ENCODE data around the gene ANK3. TPM values are rescaled to one million over a fixed set of nuclear protein-coding genes. Genes with fewer than 3 reads are reported as not detected.

The ANK3 gene
- polyA plus RNA-seq, 3 donors, result not detected

DNA sequence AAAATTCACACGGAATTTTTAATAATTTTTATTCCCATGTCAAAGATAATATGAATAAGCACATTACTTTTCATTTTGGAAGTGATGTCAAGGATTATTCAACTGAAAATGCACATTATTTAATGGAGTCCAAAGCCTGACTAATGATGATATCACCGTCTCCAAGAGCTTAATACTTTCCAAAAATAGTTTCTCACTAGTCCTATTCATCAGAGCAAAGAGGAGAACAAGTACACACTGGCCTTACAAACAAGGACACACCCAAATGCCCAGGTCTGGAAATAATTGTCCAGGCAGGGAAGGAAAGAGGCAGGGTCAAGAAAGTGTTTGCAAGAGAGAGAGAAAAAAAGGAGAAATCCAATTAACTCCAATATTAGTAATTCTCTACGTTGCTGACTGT is 266.5 kb downstream of the ANK3 start:
- H3K9ac ChIP-seq (ENCODE audit: insufficient read depth, low read length, poor library complexity, severe bottlenecking), result no peak overlapping the region
- no peaks in the 10 kb centered on the region for H4K20me1 ChIP-seq (ENCODE audit: insufficient read depth, low read length)
- TF ChIP-seq, protein P1, sequence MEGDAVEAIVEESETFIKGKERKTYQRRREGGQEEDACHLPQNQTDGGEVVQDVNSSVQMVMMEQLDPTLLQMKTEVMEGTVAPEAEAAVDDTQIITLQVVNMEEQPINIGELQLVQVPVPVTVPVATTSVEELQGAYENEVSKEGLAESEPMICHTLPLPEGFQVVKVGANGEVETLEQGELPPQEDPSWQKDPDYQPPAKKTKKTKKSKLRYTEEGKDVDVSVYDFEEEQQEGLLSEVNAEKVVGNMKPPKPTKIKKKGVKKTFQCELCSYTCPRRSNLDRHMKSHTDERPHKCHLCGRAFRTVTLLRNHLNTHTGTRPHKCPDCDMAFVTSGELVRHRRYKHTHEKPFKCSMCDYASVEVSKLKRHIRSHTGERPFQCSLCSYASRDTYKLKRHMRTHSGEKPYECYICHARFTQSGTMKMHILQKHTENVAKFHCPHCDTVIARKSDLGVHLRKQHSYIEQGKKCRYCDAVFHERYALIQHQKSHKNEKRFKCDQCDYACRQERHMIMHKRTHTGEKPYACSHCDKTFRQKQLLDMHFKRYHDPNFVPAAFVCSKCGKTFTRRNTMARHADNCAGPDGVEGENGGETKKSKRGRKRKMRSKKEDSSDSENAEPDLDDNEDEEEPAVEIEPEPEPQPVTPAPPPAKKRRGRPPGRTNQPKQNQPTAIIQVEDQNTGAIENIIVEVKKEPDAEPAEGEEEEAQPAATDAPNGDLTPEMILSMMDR (IDR thresholded peaks at IDR 0.05), result no peak
- H3K27ac ChIP-seq (ENCODE audit: low read depth in 1 of 2, low read length in 2 of 2), result no peak overlapping the region
- H3K4me3 ChIP-seq (replicated peaks in 1 of 3; ENCODE audit: low read depth in 2 of 3, low read length in 3 of 3), result no peak overlapping the region
- peaks cover 0 to 2% of the 10 kb centered on the region in 2 donors for H3K9me3 ChIP-seq (replicated peaks in 1 of 2; ENCODE audit: control insufficient read depth in 1 of 2, insufficient read depth in 1 of 2, low read length in 2 of 2)
- H3K4me1 Mint-ChIP-seq, result no peaks in the 10 kb centered on the region
- peaks cover 0 to 2% (median 0%) of the 10 kb centered on the region in 3 donors for H3K27me3 Mint-ChIP-seq (ENCODE audit: low read depth in 3 of 3)
- H3K36me3 Mint-ChIP-seq, result no peaks in the 10 kb centered on the region
- 86% methylated on average over 1 of the region's 3 CpGs for WGBS (ENCODE audit: insufficient coverage)
- intact Hi-C loops (cut with micrococcal nuclease), result no loop called here
- no peak overlapping the region for H3K4me3 Mint-ChIP-seq
- H3K4me1 ChIP-seq (ENCODE audit: control insufficient read depth in 1 of 2, insufficient read depth in 2 of 2, low read length in 2 of 2), result no peaks in the 10 kb centered on the region
- H3K36me3 ChIP-seq (replicated peaks in 1 of 2; ENCODE audit: control insufficient read depth in 1 of 2, insufficient read depth in 2 of 2, low read length in 2 of 2), result no peaks in the 10 kb centered on the region
- no peak for DNase-seq
- no peaks in the 10 kb centered on the region for H3K27me3 ChIP-seq (ENCODE audit: control insufficient read depth in 2 of 2, insufficient read depth in 2 of 2, low read length in 2 of 2)
- no peak overlapping the region for H3K4me2 ChIP-seq (replicated peaks; ENCODE audit: extremely low read depth, low read length, poor library complexity, severe bottlenecking)
- no peak overlapping the region for H3K27ac Mint-ChIP-seq
- H3K79me2 ChIP-seq (ENCODE audit: insufficient read depth, low read length), result no peaks in the 10 kb centered on the region
- H2AFZ ChIP-seq (ENCODE audit: insufficient read depth, low read depth, low read length, poor library complexity, severe bottlenecking), result no peak overlapping the region
- H3K9me3 Mint-ChIP-seq, result peaks cover 0 to 3% (median 0%) of the 10 kb centered on the region in 7 donors

DNA sequence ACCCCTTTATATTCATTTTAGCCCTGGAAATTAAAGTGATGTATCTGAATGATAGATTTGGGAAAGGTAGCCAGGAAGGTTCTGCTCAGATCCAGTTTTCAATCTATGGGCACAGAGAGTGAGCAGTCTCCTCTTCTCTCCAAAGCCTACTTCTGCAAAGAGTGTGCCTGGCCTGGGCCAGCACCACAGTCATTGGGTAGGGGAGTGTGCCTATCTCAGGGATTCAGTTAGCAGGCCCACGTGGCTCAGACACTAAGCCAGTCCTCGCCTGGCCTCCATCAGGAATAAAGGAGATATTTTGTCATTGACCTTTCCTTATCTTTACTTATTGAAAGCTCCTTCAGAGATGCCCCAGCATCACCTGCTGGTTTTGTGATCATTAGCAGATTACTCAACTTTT is 267.5 kb downstream of the ANK3 start:
- Mint-ChIP-seq H3K27ac (no peak overlapping the region), H3K9me3 (peaks cover 0 to 3% (median 0%) of the 10 kb centered on the region in 7 donors), H3K4me1 (no peaks in the 10 kb centered on the region), H3K27me3 (ENCODE audit: low read depth in 3 of 3) (no peaks in the 10 kb centered on the region), H3K4me3 (no peak overlapping the region), H3K36me3 (no peaks in the 10 kb centered on the region)
- no peaks in the 10 kb centered on the region for H3K27me3 ChIP-seq (ENCODE audit: control insufficient read depth in 2 of 2, insufficient read depth in 2 of 2, low read length in 2 of 2)
- H3K9me3 ChIP-seq (replicated peaks in 1 of 2; ENCODE audit: control insufficient read depth in 1 of 2, insufficient read depth in 1 of 2, low read length in 2 of 2), result peaks cover 0 to 2% of the 10 kb centered on the region in 2 donors
- H2AFZ ChIP-seq (ENCODE audit: insufficient read depth, low read depth, low read length, poor library complexity, severe bottlenecking), result no peak overlapping the region
- WGBS (ENCODE audit: insufficient coverage), result no CpG with 5 or more reads among the region's 2 CpGs
- no peaks in the 10 kb centered on the region for H4K20me1 ChIP-seq (ENCODE audit: insufficient read depth, low read length)
- DNase-seq, result no peak
- no peak overlapping the region for H3K27ac ChIP-seq (ENCODE audit: low read depth in 1 of 2, low read length in 2 of 2)
- intact Hi-C loops (cut with micrococcal nuclease), result no loop called here
- H3K4me1 ChIP-seq (ENCODE audit: control insufficient read depth in 1 of 2, insufficient read depth in 2 of 2, low read length in 2 of 2), result no peaks in the 10 kb centered on the region
- H3K4me3 ChIP-seq (replicated peaks in 1 of 3; ENCODE audit: low read depth in 2 of 3, low read length in 3 of 3), result no peak overlapping the region
- H3K9ac ChIP-seq (ENCODE audit: insufficient read depth, low read length, poor library complexity, severe bottlenecking), result no peak overlapping the region
- no peak overlapping the region for H3K4me2 ChIP-seq (replicated peaks; ENCODE audit: extremely low read depth, low read length, poor library complexity, severe bottlenecking)
- no peaks in the 10 kb centered on the region for H3K36me3 ChIP-seq (replicated peaks in 1 of 2; ENCODE audit: control insufficient read depth in 1 of 2, insufficient read depth in 2 of 2, low read length in 2 of 2)
- TF ChIP-seq, protein P1 (IDR thresholded peaks at IDR 0.05), result no peak
- no peaks in the 10 kb centered on the region for H3K79me2 ChIP-seq (ENCODE audit: insufficient read depth, low read length)

Measured in CD14-positive monocyte (primary cell).